Neutrophil (primary cell): ENCODE measurements around the gene RPL10A.

ENCODE experiments used
- H3K27ac ChIP-seq: fragments of 200-600 bp; sonication (generic); 2 replicates; pipeline ENCODE4 v1.5.1; 2016; ENCODE audit warnings: mild to moderate bottlenecking, moderate library complexity
- H3K27me3 ChIP-seq: fragments of 200-600 bp; sonication (generic); 2 replicates; pipeline ENCODE4 v1.6.0; 2016; ENCODE audit warnings: mild to moderate bottlenecking
- H3K36me3 ChIP-seq: fragments of 200-600 bp; sonication (generic); 2 replicates; pipeline ENCODE4 v1.5.1; 2017
- H3K4me1 ChIP-seq, 2 experiments: fragments of 200-600 bp in 1 of 2; sonication (generic) in 1 of 2; 1 replicate in 1 of 2; 2 replicates in 1 of 2; pipeline versions ENCODE4 v1.5.1 to v1.6.1; 2013 to 2016; ENCODE audit warnings: low read depth in 1 of 2, low read length in 1 of 2, mild to moderate bottlenecking in 1 of 2, moderate library complexity in 1 of 2; ENCODE audit not compliant: control insufficient read depth in 1 of 2, insufficient read depth in 1 of 2
- H3K4me3 ChIP-seq, 2 experiments: fragments of 200-600 bp in 1 of 2; sonication (generic) in 1 of 2; 1 replicate in 1 of 2; 2 replicates in 1 of 2; pipeline ENCODE4 v1.5.1; 2013 to 2016; ENCODE audit warnings: low read depth in 1 of 2, low read length in 1 of 2, mild to moderate bottlenecking in 1 of 2, moderate library complexity in 1 of 2
- H3K9me3 ChIP-seq: fragments of 200-600 bp; sonication (generic); 2 replicates; pipeline ENCODE4 v1.5.1; 2016
- CTCF ChIP-seq: fragments of 200-600 bp; sonication (generic); IDR thresholded peaks from 2 replicates; pipeline ENCODE4 v1.5.1; 2016; ENCODE audit warnings: antibody characterized with exemption

RPL10A gene

GRCh38 chr6:35498422-35499067, 30.3 kb downstream of the RPL10A start:
- no peak for TF ChIP-seq CTCF
- Histone ChIP-seq H3K36me3 (no peaks in the 10 kb centered on the region), H3K9me3 (no peaks in the 10 kb centered on the region), H3K4me3 (peak overlapping the region; percentile 73 to 78), H3K27ac (no peak overlapping the region), H3K4me1 (peaks cover 25 to 29% of the 10 kb centered on the region in 2 experiments), H3K27me3 (peaks cover 100% of the 10 kb centered on the region)

- Histone ChIP-seq H3K27me3 (peaks cover 100% of the 10 kb centered on the region), H3K4me3 (no peak overlapping the region), H3K27ac (no peak overlapping the region), H3K36me3 (no peaks in the 10 kb centered on the region), H3K4me1 (peaks cover 19 to 21% of the 10 kb centered on the region in 2 experiments), H3K9me3 (no peaks in the 10 kb centered on the region)
- no peak for TF ChIP-seq CTCF
These were observed 31.2 kb downstream of the RPL10A start for GRCh38 chr6:35499372-35499771.

- H3K4me3 ChIP-seq = no peak overlapping the region
- H3K36me3 ChIP-seq = no peaks in the 10 kb centered on the region
- no peak for TF ChIP-seq CTCF
- H3K27ac ChIP-seq = no peak overlapping the region
- no peaks in the 10 kb centered on the region for H3K9me3 ChIP-seq
- H3K27me3 ChIP-seq = peaks cover 100% of the 10 kb centered on the region
- peaks cover 12 to 18% of the 10 kb centered on the region in 2 experiments for H3K4me1 ChIP-seq
These were observed 32.6 kb downstream of the RPL10A start for GRCh38 chr6:35500782-35501181.

- Histone ChIP-seq H3K9me3 (no peaks in the 10 kb centered on the region), H3K27me3 (peaks cover 100% of the 10 kb centered on the region), H3K4me1 (peaks cover 11 to 12% of the 10 kb centered on the region in 2 experiments), H3K36me3 (no peaks in the 10 kb centered on the region), H3K4me3 (no peak overlapping the region), H3K27ac (no peak overlapping the region)
- TF ChIP-seq CTCF = no peak
These were observed 33.6 kb downstream of the RPL10A start for GRCh38 chr6:35501784-35502183.

- Histone ChIP-seq H3K36me3 (no peaks in the 10 kb centered on the region), H3K27ac (no peak overlapping the region), H3K9me3 (no peaks in the 10 kb centered on the region), H3K4me1 (no peaks in the 10 kb centered on the region), H3K27me3 (peaks cover 99% of the 10 kb centered on the region), H3K4me3 (no peak overlapping the region)
- TF ChIP-seq CTCF = no peak
These were observed 35.3 kb downstream of the RPL10A start for GRCh38 chr6:35503534-35503933.
